Measurements from ENCODE around the gene LRRC49.

GRCh38 chr15:71079208-71080044 is 186.8 kb downstream of the LRRC49 start:
- TF ChIP-seq, protein P1, sequence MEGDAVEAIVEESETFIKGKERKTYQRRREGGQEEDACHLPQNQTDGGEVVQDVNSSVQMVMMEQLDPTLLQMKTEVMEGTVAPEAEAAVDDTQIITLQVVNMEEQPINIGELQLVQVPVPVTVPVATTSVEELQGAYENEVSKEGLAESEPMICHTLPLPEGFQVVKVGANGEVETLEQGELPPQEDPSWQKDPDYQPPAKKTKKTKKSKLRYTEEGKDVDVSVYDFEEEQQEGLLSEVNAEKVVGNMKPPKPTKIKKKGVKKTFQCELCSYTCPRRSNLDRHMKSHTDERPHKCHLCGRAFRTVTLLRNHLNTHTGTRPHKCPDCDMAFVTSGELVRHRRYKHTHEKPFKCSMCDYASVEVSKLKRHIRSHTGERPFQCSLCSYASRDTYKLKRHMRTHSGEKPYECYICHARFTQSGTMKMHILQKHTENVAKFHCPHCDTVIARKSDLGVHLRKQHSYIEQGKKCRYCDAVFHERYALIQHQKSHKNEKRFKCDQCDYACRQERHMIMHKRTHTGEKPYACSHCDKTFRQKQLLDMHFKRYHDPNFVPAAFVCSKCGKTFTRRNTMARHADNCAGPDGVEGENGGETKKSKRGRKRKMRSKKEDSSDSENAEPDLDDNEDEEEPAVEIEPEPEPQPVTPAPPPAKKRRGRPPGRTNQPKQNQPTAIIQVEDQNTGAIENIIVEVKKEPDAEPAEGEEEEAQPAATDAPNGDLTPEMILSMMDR (conservative IDR thresholded peaks at IDR 0.05; ENCODE audit: low read length): no peak
- TF ChIP-seq EZH2phosphoT487 (IDR thresholded peaks at IDR 0.05; ENCODE audit: borderline replicate concordance): no peak

All from Loucy (cell line).